OCI-M2 (cell line): ENCODE measurements around the gene FOXJ1.

ENCODE experiments used
- DNase-seq: peaks from one replicate; lab custom pipeline; 2025; ENCODE audit not compliant: unreplicated experiment; lab: John Stamatoyannopoulos, UW

The FOXJ1 gene

DNA sequence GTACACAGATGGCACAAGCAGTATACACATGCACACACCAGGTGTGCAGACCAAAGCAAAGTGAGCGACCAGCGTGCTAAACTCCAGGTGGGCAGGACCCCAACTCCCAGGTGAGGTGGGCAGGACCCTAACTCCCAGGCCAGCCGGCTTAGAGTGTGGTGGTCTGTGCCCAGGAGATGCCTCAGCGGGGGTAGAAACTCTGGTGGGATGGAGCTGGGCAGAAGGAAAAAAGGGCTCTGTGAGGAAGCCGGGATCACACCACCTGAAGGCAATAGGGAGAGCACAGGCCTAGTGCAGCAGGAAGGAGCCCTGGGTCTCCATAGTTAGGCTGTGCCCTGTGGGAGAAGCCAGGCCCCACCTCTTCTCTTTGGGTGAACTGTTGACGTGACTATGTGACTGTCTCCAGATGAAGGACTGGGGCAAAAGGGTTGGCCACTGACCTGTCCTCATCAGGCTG is 1.6 kb upstream of the FOXJ1 start:
- no peak for DNase-seq

DNA sequence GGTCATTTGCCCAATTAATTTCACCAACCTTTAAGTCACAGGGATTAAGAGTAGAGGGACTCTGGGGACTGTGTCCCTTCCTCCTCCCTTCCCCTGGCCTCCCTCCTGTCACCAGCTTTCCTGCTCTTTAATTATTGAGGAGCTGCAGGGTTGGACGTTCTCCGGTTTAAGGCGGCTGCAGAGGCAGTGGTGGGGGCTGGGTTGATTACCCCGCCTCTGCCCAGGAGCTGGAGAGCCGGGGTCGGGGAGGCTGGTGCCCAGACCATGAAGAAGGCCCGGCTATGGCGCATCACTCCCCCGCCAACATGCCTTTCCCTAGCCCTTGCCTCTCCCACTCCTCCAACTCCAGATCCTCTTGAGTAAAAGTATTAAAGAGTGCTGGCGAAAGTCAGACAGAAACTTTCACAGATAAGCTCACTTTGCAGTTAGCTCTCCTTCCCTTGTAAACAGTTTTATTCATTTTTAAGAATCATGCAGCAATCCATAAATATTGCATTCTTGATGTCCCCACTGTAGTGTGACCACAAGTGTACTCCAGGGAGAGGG is 1.1 kb upstream of the FOXJ1 start:
- no peak for DNase-seq

DNA sequence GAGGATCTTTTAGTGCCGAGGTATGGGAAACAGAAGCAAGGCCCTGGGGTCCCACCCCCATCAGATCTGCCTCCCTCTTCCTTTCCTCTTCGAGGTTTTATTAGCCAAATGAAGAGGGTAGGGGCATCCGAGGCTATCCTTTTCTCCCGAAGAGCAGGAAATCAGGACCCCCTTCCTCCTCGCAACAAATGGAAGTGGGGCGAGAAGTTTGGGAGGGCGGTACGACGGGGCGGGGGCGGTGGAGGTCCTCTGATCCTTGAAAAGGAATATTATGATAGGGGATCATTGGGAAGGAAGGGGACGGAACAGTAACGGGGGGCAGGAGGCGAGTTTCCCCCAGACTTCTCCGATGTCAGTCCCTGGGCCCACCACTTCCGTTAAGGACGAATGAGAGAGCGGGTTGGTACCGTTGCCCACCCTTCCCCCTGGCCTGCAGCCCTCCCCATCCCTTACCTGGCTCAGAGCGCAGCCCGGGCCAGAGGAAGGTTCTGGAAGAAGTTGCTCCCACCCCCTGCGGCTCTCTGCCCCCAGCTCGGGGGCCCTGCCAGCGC is 309 bp downstream of the FOXJ1 start:
- no peak for DNase-seq

DNA sequence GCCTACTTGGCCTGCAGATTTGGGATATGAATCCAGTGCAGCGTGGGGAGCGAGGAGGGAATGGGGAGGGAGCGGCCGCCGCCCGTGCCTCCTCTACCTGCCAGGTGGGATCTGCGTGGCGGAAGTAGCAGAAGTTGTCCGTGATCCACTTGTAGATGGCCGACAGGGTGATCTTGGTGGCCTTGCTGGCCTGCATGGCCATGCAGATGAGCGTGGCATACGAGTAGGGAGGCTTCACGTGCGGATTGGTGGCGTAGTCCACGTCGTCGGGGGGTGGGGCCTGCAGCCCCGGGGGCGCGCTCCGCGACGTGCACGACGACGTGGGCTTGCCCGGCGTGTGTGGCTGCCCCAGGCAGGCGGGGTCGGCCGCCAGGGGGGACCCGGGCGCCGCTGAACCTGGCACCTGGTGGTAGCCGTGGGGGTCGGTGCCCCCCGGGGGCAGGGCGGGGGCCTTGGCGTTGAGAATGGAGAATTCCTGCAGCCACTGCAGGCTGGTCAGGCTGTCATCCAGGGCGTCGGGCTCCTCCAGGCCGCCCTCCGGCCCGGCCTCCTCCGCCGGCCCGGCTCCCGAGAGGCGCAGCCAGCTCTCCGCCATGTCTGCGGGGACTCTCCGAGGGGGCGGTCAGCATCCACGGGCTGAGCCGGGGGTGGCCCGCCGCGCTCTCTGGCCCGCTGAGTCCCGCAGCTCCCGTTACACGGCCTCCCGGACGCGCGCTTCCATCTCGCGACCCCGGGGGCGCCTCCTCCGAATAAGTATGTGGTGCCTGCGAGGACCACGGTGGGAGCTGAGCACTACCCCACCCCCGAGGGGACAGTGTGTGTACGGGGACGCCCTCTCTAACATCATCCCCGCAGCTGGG is 1.0 kb downstream of the FOXJ1 start:
- DNase-seq = no peak

DNA sequence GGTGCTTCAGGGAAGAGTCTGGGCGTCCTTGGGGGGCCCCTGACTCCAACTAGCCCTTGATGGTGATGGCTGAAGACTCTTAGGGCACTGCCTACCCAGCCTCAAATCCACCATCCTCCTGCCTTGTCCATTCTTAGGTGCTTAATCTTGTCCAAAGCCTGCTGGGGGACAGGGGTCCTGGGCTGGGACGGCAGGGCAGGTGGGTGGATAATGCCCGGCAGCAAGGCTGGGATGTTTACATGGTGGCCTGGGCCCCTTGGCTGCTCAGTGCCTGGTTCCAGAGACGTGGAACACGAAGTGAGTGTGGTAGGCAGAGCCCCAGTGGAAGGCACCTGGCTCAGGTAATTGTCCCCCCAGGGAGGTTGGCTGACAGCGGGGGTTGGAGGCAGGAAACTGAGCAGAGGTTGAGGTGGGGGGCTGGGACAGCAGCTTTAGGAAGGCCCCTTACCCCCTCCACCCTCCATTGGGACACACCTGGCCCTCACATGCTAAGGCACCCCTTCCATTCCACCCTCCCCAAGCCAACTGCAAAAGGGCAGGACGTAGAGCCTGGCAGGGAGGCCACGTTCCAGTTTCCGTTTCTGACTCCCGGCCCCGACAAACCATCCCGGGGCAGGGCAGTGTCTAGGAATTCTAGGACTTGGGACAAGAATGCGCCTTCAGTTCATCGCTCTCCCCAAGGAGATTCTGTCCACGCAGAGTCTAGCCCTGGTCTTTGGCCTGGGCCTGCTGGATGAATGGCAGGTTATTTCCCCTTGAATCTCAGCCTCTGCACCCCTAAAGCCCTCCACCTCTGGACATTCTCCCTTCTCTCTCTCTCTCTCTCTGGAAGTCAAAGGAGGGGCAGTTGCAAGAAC is 1.9 kb downstream of the FOXJ1 start:
- no peak for DNase-seq

DNA sequence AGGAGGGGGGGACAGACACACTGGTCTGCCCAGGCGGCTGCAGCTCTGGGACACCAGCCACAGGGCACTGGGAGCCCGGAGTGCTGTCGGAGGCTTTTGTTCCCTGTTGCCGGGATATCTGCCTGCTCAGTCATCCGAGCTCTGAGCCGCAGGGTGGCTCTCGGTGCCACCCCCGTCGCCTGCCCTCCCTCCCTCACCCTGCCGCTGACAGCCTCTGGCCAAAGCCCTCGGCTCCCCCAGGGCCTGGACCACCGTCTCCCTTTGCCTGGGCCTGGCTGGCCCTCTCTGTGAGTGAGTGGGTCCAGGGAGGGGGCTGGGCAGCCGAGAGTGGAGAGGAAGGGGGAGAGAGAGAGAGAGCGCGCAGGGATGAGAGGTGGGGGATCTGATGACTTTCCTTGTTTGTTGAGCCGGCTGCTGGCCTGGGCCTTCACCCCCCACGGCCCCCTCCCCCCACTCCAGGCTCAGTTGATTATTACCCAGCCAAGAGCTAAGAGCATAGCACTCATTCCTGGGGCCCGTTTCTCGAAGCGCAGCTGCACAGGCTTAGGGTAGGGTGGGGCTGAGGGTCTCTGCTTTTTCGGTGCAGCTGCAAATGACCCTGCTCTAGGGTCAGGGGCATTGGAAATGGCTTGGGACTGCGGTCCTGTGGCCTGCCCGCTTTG is 2.7 kb downstream of the FOXJ1 start:
- DNase-seq = no peak

DNA sequence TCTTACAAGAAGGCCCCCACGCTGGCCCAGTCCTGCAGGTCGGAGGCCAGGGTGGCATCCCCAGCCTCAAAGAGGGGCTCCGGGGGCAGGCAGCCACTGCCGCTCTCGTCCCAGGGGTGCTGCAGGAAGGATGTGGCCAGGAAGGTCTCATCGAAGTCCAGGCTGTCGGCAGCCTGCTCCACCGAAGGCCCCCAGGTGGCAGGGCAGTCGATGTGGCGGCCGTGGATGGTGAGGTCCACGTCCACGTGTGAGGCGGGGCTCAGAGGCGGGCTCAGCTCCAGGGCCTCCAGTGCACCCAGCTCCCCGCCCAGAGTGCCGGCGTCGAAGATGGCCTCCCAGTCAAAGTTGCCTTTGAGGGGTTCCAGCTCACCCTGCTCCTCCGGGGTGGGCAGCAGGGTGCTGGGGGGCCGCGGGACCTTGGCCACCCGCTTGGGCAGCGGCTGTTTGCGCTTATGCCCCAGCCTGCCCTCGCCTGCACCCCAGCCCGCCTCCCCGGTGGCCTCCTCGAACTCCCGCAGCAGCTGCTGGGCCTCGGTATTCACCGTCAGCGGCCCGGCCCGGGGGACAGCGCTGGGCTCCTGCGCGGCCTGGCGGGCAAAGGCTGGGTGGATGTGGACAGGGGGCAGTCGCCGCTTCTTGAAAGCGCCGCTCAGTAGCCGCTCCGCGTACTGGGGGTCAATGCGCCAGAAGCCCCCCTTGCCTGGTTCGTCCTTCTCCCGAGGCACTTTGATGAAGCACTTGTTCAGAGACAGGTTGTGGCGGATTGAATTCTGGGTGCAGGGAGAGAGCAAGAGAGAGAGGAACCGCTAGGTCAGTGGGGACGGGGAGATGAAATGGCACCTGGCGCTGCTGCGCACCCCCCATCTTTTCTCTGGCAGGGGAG is 3.5 kb downstream of the FOXJ1 start:
- DNase-seq = no peak

DNA sequence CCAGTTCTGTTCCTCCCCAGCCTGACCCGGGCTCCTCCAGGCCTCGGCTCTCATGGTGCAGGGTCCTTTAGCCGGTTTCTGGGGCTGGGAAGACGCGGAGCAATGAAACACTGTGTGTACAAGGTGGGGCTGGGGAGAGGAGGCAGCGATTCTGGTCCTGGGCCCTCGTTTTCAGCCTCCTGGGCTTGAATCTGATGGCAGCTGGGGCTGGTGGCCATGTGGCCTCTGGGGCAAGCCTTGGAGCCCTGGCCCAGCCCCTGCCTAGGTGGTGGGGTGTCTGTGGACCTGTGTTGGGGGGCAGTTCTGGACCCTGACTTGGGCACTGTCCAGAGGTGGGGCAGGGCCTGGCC is 4.1 kb downstream of the FOXJ1 start:
- DNase-seq = no peak

DNA sequence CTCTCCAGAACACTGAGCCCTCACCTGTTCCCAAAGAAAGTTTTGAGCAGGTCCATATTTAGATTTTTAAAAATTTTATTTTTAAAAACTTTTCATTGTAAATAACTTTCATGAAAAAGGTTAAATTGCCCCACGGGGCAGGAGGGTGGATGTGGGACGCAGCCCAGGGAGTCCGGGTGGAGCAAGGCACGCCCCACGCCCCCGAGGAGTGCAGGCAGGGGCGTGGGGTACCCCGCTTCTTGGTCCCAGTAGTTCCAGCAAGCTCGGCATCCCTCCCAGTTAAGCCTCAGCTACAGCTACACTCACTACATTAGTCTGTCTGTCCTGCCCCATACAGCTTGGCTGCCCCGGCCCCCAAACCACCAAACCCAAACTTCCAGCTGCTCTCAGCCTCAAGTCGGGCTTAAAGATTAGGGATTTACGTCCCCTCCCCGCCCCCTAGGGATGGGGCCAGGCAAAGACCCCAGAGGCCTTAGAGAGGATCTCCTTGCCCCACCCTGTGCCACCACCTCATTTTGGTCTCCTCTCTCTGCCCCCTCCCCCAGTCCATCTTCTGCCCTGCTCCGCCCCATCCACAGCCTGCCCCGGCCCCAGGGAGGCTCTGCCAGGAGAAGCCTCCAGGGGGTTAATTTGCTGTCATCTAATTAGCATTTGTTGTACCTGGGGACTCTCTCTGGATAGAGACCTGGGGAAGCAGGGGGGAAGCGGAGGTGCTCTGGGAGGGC is 4.6 kb downstream of the FOXJ1 start:
- no peak for DNase-seq

DNA sequence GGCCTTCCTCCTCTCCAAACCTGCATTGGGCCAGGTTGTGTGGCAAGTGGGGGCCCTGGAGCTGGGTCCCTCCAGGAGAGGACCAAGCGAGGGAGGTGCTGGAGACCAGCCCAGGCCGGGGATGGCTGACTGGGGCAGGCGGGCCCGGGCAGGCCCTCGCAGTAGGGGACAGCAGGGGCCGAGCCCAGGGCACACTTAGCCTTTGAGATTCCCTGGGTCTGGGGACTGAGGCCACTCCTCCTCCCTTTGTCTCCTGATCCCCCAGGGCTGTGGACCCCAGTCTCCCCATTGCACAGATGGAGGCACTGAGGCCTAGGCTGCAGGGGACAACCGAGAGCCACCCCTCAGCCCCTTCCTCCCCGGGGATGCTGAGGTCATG is 5.2 kb downstream of the FOXJ1 start:
- no peak for DNase-seq

DNA sequence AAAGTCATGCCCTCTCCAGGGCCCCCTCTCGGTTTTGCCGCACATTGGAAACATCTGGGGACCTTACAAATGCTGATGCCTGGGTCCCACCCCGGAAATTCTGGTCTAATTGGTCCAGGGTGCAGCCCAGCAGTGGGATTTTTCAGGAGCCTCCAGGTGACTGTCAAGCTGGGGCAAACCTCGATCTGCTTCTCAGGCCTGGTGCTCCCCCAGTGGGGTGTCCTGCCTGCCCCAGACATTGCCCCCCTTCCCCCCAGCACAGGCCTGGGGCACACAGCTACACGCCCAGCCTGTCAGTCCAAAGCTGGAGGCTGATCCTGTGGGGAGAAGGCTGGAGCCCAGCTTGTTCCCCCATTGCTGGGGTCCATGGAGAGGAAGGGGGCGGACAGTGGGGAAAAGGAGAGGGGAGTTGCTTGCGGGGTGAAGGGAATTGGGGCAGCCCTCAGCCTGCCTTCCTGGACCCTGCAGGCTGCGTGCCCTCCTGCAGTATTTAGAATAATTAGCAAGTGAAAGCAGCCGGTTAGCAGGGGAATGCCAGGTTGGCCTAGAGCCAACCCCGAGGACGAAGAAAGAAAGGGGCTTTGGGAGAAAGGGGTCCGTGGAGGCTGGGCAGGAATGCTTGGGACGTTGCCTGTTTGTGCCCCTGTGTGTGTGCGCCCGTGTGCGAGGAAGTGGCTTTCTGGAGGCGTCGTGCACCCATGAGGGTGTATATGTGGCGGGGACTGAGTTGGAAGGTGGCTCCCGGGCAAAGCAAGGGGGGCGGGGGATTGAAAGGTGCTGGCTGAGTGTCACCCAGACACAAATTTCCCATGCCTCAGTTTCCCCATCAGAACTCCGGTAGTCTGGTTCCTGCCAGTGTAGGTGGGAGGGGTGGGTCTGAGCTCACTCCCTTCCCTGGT is 5.9 kb downstream of the FOXJ1 start:
- DNase-seq = no peak

DNA sequence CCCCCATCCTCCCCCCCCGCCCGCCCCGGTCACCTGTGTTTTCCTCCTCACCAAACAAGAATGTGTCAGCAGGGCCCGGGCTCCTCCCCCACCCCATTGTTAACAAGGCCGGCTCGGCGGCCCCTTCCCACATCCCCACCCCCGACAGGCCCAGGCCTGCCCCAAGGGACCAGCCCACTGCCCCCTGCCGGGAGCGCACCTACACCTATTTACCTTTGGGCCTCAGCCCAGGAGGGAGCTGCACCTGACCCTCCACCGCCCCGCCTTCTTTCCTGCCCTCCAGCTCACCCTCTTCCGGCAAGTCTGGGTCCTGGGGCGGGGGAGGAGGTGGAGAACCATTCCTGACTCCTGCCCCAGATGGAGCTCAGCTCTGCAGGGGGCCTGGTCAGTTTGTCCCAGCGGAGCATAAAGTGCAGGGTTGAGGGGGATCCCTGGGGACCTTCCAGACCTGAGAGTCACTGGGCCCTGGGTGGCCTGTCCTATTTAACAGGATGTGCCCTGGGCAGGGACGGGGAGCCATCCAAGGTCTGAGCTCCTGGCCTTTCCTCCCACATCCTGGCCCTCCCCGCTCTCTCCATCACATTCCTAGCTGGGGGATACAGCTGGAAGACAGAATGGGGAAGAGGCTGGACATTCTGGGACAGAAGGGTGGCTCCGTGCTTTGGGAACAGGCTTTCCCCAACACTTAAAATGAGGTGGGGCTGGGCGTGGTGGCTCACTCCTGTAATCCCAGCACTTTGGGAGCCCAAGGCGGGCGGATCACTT is 8.3 kb downstream of the FOXJ1 start:
- DNase-seq = no peak

DNA sequence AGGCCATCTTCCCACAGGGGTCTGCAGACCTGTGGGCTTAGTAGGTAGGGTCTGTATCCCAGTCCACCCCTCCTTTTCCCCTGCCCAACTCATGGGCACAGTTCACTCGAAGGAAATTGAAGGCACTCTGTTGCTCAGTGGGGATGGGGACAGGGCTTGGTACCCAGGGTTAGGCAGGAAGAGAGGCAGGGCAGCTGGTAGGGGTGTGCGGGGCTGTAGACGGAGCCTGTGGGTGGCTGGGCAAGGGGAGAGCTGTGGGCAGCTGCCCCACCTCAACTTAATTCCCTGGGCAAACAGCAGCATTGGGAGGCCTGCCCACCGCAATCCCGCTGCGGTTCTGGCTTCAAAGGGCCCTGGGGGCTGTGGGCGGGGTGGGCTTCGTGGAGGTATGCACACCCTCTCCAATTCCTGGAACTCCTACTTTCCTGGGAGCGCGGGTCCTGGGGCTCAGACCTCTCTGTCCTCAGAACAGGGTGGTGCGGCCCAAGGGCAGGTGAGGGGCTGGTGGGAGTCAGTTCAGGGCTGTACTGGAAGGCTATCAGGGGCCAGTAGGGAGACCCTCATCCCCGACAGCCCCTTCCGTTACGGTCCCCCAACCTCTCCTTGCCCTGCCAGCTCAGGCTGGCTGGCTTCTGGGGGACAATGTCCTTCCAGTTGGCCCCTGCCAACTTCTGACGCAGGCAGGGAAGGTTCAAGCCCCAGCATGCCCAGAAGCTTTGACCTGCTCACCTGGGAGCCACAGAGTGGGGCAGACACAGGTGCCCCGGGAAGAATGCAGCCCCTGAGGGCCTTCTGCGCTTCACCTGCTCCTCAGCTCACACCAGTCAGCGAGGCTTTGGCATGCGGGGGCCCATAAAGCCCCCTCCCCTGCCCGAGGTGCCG is 9.1 kb downstream of the FOXJ1 start:
- no peak for DNase-seq

DNA sequence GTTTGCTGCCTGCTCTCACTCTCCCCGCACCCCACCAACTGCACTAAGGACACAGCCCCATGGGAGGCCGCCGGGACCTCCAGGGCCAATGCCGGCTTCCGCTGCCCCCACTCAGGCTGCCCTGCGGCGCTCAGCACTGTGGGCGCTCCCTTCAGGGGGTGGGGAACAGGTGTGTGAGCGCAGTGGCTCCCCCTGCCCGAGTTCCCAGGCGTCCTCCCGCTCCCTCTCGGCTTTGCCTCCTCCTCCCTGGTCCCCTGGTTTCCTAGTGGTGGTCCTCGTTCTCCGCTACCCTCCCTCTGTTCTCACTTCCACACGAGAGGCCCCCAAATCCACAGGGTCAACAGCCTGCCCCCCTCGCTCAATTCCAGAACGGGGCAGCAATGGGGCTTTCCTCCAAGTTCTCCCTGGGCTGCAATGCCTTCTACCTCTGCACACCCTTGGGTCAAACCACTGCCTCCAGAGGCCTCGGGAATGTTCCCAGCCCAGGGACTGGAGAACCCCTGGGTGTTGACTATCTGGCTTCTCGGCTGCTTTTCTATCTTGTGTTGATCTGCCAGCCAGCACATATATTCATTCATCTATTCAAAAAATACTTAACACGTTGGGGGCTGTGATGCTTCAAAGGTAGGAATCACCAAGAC is 9.9 kb downstream of the FOXJ1 start:
- no peak for DNase-seq

DNA sequence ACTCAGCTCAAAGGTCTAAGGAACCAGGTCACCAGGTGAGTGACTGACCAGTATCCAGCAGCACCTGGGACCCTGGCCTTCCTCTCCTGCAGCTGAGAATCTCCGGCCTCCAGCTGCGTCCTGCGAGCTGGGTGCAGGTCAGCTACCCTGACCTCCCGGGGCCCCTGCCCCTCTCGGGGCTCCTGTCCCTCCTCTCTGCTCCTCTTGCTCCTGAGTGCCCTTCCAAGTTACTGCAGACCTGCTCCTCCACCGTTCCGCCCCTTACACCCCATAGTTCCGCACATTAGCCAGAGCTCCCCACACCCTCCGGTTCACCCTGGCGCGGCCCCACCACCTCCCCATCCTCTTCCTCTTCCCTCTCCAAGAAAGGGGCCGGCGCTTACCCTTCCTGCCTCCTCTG is 10.6 kb downstream of the FOXJ1 start:
- DNase-seq = no peak

DNA sequence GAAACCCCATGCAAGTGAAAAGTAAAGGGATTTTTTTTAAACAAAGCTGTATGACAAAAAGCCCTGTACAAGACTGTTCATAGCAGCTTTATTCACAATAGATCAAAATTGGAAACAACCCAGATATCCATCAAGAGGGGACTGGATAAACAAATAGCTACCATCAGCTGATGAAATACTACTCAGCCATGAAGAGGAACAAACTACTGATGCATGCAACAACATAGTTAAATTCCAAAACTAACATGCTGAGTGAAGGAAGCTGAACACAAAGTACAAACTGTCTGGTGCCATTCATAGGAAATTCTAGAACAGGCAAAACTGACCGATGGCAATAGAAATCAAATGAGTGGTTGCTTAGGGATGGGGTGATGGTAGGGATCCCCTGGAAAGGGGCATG is 15.1 kb downstream of the FOXJ1 start:
- no peak for DNase-seq

DNA sequence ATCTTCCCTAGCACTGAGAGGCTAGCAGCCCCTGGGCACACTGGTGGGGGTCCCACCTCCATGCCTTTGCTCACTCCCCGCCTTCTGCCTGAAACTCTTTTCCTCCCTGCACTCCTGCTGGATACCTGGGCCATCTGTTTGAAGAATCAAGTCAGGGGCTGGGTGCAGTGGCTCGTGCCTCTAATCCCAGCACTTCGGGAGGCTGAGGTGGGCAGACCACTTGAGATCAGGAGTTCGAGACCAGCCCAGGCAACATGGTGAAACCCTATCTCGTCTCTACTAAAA is 15.7 kb downstream of the FOXJ1 start:
- DNase-seq = no peak
